CD14-positive monocyte (primary cell): ENCODE data around the gene CFAP92. TPM values are rescaled to one million over a fixed set of nuclear protein-coding genes. Genes with fewer than 3 reads are reported as not detected.

Experiments used
- DNase-seq, 3 donors: peaks; one replicate each; pipeline ENCODE4 v3.0.0-alpha.2; 2011 to 2022
- H2AFZ ChIP-seq: 2 replicates; pipeline ENCODE4 v1.6.0; 2012; ENCODE audit warnings: mild to moderate bottlenecking, low read depth, low read length, inconsistent platforms; ENCODE audit not compliant: insufficient read depth, poor library complexity, severe bottlenecking
- H3K27ac ChIP-seq, 2 donors: 1 replicate in 1 of 2; 2 replicates in 1 of 2; pipeline ENCODE4 v1.5.1; 2012 to 2013; ENCODE audit warnings: low read length in 2 of 2, control low read depth in 1 of 2, inconsistent platforms in 1 of 2, low read depth in 1 of 2, mild to moderate bottlenecking in 1 of 2
- H3K27me3 ChIP-seq, 2 donors: one replicate each; pipeline versions ENCODE4 v1.6.0 to v1.6.1; 2011 to 2013; ENCODE audit warnings: low read length in 2 of 2; ENCODE audit not compliant: control insufficient read depth in 2 of 2, insufficient read depth in 2 of 2
- H3K36me3 ChIP-seq, 2 donors: replicated peaks in 1 of 2; 1 replicate in 1 of 2; 2 replicates in 1 of 2; pipeline versions ENCODE4 v1.5.1 to v1.6.1; 2012 to 2013; ENCODE audit warnings: low read length in 2 of 2, control low read depth in 1 of 2, inconsistent platforms in 1 of 2, mild to moderate bottlenecking in 1 of 2; ENCODE audit not compliant: insufficient read depth in 2 of 2, control insufficient read depth in 1 of 2
- H3K4me1 ChIP-seq, 2 donors: 1 replicate in 1 of 2; 2 replicates in 1 of 2; pipeline versions ENCODE4 v1.5.1 to v1.6.1; 2012 to 2013; ENCODE audit warnings: low read length in 2 of 2, control low read depth in 1 of 2, inconsistent platforms in 1 of 2, mild to moderate bottlenecking in 1 of 2, moderate library complexity in 1 of 2; ENCODE audit not compliant: insufficient read depth in 2 of 2, control insufficient read depth in 1 of 2
- H3K4me2 ChIP-seq: replicated peaks from 2 replicates; pipeline ENCODE3; 2012; ENCODE audit warnings: low read length, moderate library complexity, mild to moderate bottlenecking; ENCODE audit not compliant: poor library complexity, severe bottlenecking; ENCODE audit errors: extremely low read depth
- H3K4me3 ChIP-seq, 3 experiments: fragments of 200-600 bp in 1 of 3; sonication (generic) in 1 of 3; replicated peaks in 1 of 3; 1 replicate in 2 of 3; 2 replicates in 1 of 3; pipeline ENCODE4 v1.5.1; 2011 to 2013; ENCODE audit warnings: low read length in 3 of 3, mild to moderate bottlenecking in 3 of 3, control low read depth in 2 of 3, low read depth in 2 of 3, inconsistent platforms in 1 of 3, moderate library complexity in 1 of 3
- H3K79me2 ChIP-seq: 2 replicates; pipeline ENCODE4 v1.6.0; 2012; ENCODE audit warnings: mild to moderate bottlenecking, control low read depth, inconsistent platforms, low read length, moderate library complexity; ENCODE audit not compliant: insufficient read depth
- H3K9ac ChIP-seq: 2 replicates; pipeline ENCODE4 v1.6.0; 2017; ENCODE audit warnings: low read length, mild to moderate bottlenecking; ENCODE audit not compliant: insufficient read depth, poor library complexity, severe bottlenecking
- H3K9me3 ChIP-seq, 2 donors: replicated peaks in 1 of 2; 1 replicate in 1 of 2; 2 replicates in 1 of 2; pipeline versions ENCODE4 v1.5.1 to v1.6.1; 2012 to 2013; ENCODE audit warnings: low read length in 2 of 2, control low read depth in 1 of 2; ENCODE audit not compliant: control insufficient read depth in 1 of 2, insufficient read depth in 1 of 2
- H4K20me1 ChIP-seq: 2 replicates; pipeline ENCODE4 v1.6.0; 2012; ENCODE audit warnings: mild to moderate bottlenecking, low read length, control low read depth, moderate library complexity; ENCODE audit not compliant: insufficient read depth
- H3K27ac Mint-ChIP-seq, 7 donors: one replicate each; pipeline ENCODE4 v1.8.0; 2020; ENCODE audit warnings: mild to moderate bottlenecking in 7 of 7, mixed read lengths in 7 of 7, moderate library complexity in 6 of 7, inconsistent platforms in 2 of 7
- H3K27me3 Mint-ChIP-seq, 3 donors: one replicate each; pipeline ENCODE4 v1.8.0; 2021 to 2022; ENCODE audit warnings: low read depth in 3 of 3, mild to moderate bottlenecking in 3 of 3, mixed read lengths in 3 of 3, moderate library complexity in 3 of 3, inconsistent platforms in 1 of 3
- H3K36me3 Mint-ChIP-seq, 2 donors: one replicate each; pipeline ENCODE4 v1.8.0; 2020; ENCODE audit warnings: mixed read lengths in 2 of 2, inconsistent platforms in 1 of 2, mild to moderate bottlenecking in 1 of 2
- H3K4me1 Mint-ChIP-seq: one replicate; pipeline ENCODE4 v1.8.0; 2020; ENCODE audit warnings: mild to moderate bottlenecking, mixed read lengths
- H3K4me3 Mint-ChIP-seq, 2 donors: one replicate each; pipeline ENCODE4 v1.8.0; 2020; ENCODE audit warnings: mild to moderate bottlenecking in 2 of 2, mixed read lengths in 2 of 2, moderate library complexity in 1 of 2
- H3K9me3 Mint-ChIP-seq, 7 donors: one replicate each; pipeline ENCODE4 v1.8.0; 2020 to 2022; ENCODE audit warnings: mixed read lengths in 7 of 7, mild to moderate bottlenecking in 6 of 7, moderate library complexity in 6 of 7, inconsistent platforms in 2 of 7
- WGBS: methylation state at CpG from one replicate; pipeline ENCODE4 v1.1.5; 2013; ENCODE audit warnings: missing lambda C conversion rate; ENCODE audit not compliant: insufficient coverage; 5-methylcytosine and 5-hydroxymethylcytosine counted together
- intact Hi-C, 2 donors: fragments of 100-400 bp; cut with micrococcal nuclease; formaldehyde crosslinking; loops; one replicate each; pipeline versions ENCODE4 v1.15.0 to v1.15.1; 2023
- polyA plus RNA-seq, 3 donors: library from polyadenylated mRNA; depleted of rRNA in 1 of 3; unstranded in 2 of 3; stranded (reverse) in 1 of 3; fragments of 300-500 nt in 2 of 3; fragments of >200 nt in 1 of 3; fragmentation: Illumina TruSeq in 2 of 3; gene quantifications; 1 replicate in 2 of 3; 2 replicates in 1 of 3; pipeline ENCODE4 v1.2.3, GENCODE V29; 2012 to 2021
- TF ChIP-seq, protein P1 (sequence below): fragments of 200-600 bp; IDR thresholded peaks from one replicate; pipeline ENCODE4 v1.8.0; 2022; ENCODE audit warnings: antibody characterized with exemption, mild to moderate bottlenecking

Gene CFAP92
- polyA plus RNA-seq, 3 donors, result 0.12 to 0.50 (median 0.19) TPM

DNA sequence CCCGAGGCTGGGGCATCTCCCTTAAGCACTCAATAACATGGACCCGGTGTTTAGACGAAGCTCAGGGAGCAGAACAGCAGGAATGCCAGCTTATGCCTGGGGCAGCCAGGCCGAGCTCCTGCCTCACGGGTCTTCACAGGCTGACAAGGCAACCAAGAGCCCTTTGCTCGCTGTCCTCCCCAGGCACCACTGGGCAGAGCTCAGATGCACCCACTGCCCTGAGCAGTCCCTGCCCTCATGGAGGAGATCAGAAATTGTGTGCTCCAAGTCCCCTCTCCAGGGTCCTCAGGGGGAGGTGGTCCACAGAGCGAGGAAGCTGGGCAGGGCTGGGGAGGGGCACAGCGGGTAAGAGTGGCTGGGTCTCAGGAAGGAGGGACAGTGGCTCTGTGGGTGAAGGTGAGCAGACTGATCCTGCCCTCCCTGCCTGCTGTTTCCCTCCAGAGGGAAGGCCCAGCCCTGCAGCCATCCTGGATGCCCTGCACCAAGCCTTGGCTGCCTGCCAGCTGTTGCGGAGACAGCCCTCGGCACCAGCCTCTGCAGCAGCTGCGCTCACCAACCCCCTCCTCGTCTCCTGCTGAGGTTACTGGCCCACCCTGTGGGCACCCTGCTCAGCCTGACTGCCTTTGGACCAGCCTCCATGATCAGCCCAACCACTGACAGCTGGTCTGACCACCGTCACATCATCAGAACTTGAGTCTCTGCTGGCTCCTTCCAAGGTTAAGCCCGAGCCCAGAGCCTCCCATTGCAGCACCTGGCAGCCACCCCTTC, 45.6 kb upstream of the CFAP92 start:
- intact Hi-C loops, result no loop called here
- Histone ChIP-seq H3K79me2 (no peaks in the 10 kb centered on the region), H3K9me3 (no peaks in the 10 kb centered on the region), H3K27ac (no peak overlapping the region), H3K27me3 (peaks cover 0 to 15% of the 10 kb centered on the region in 2 donors), H3K4me1 (no peaks in the 10 kb centered on the region), H4K20me1 (no peaks in the 10 kb centered on the region), H3K4me3 (no peak overlapping the region), H2AFZ (peak overlapping the region; percentile 35), H3K36me3 (no peaks in the 10 kb centered on the region), H3K4me2 (no peak overlapping the region), H3K9ac (no peak overlapping the region)
- H3K4me1 Mint-ChIP-seq, result peaks cover 4% of the 10 kb centered on the region
- no peaks in the 10 kb centered on the region for H3K36me3 Mint-ChIP-seq
- 56% methylated on average over 12 of the region's 14 CpGs for WGBS
- H3K27ac Mint-ChIP-seq, result no peak overlapping the region
- H3K4me3 Mint-ChIP-seq, result no peak overlapping the region
- TF ChIP-seq, protein P1, sequence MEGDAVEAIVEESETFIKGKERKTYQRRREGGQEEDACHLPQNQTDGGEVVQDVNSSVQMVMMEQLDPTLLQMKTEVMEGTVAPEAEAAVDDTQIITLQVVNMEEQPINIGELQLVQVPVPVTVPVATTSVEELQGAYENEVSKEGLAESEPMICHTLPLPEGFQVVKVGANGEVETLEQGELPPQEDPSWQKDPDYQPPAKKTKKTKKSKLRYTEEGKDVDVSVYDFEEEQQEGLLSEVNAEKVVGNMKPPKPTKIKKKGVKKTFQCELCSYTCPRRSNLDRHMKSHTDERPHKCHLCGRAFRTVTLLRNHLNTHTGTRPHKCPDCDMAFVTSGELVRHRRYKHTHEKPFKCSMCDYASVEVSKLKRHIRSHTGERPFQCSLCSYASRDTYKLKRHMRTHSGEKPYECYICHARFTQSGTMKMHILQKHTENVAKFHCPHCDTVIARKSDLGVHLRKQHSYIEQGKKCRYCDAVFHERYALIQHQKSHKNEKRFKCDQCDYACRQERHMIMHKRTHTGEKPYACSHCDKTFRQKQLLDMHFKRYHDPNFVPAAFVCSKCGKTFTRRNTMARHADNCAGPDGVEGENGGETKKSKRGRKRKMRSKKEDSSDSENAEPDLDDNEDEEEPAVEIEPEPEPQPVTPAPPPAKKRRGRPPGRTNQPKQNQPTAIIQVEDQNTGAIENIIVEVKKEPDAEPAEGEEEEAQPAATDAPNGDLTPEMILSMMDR, result no peak
- peaks cover 0 to 8% (median 4%) of the 10 kb centered on the region in 7 donors for H3K9me3 Mint-ChIP-seq
- peaks cover 13 to 29% (median 23%) of the 10 kb centered on the region in 3 donors for H3K27me3 Mint-ChIP-seq
- no peak for DNase-seq

DNA sequence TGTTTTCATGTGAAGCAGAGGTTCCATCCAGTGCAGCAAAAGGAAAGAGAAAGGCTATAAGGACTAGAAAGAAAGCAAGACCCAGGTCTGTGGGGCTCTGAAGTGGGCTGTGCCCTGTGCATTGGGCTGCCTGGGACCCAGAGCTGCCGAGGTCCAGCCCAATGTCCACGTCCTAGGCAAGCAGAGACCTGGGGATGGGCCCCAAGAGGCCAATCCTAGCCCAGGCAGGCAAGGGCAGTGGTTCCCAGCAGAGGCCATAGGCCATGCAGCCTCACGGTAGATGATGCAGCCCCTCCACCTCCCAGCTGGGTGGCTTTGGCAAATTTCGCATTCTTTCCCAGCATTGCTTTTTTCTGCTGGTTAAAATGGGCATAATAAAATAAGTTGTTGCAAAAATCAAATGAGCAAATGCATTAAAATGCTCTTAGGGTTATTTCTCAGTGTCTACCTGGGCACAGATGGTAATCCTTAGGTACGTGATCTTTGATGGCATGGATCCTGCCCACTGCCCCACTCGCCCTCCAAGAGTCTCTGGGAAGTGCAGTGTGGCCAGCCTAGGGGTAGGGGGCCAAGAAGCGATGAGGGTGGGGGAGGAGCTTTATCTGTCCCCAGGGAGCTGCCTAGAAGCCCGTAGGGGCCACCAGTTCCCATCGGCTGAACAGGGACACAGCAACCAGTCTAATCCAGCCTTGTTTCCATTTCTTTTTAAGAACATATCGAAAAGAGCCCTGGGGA, 44.4 kb upstream of the CFAP92 start:
- no peaks in the 10 kb centered on the region for H3K36me3 ChIP-seq
- H3K36me3 Mint-ChIP-seq, result no peaks in the 10 kb centered on the region
- 94% methylated on average over 4 of the region's 10 CpGs for WGBS
- H3K9me3 Mint-ChIP-seq, result peaks cover 0 to 2% (median 0%) of the 10 kb centered on the region in 7 donors
- no peaks in the 10 kb centered on the region for H3K79me2 ChIP-seq
- no peak overlapping the region for H3K9ac ChIP-seq
- intact Hi-C loops, result no loop called here
- H3K27me3 Mint-ChIP-seq, result peaks cover 4 to 22% (median 16%) of the 10 kb centered on the region in 3 donors
- H3K9me3 ChIP-seq, result no peaks in the 10 kb centered on the region
- H4K20me1 ChIP-seq, result no peaks in the 10 kb centered on the region
- H2AFZ ChIP-seq, result no peak overlapping the region
- no peaks in the 10 kb centered on the region for H3K4me1 ChIP-seq
- peak overlapping the region in 1 of 7 donors; percentile 51 for H3K27ac Mint-ChIP-seq
- peaks cover 4% of the 10 kb centered on the region for H3K4me1 Mint-ChIP-seq
- peaks cover 0 to 7% of the 10 kb centered on the region in 2 donors for H3K27me3 ChIP-seq
- no peak overlapping the region for H3K4me3 Mint-ChIP-seq
- H3K4me2 ChIP-seq, result no peak overlapping the region
- no peak overlapping the region for H3K27ac ChIP-seq
- TF ChIP-seq, protein P1, result no peak
- no peak for DNase-seq
- no peak overlapping the region for H3K4me3 ChIP-seq
